ENCODE measurements around the gene TBX21.

Gene TBX21

GRCh38 chr17:47692895-47693730 lies 39.9 kb upstream of the TBX21 start:
- DNase-seq (ENCODE audit: insufficient read length) (no peak), FAIRE-seq (no peak)
- TF ChIP-seq TAF1 (IDR thresholded peaks at IDR 0.05; ENCODE audit: borderline replicate concordance, low read depth, low read length) = no peak
- TF ChIP-seq POLR2AphosphoS5 (IDR thresholded peaks at IDR 0.05; ENCODE audit: low read depth, low read length) = no peak
- TF ChIP-seq POLR2A (IDR thresholded peaks at IDR 0.05; ENCODE audit: low read depth, low read length) = no peak

GRCh38 chr17:47693731-47694580 lies 39.1 kb upstream of the TBX21 start, which contains the start of gene TBKBP1:
TSS of gene TBKBP1 (plus strand) at chr17:47694161. CDS start at chr17:47696113, 1,952 bp downstream.
- TF ChIP-seq TAF1 (IDR thresholded peaks at IDR 0.05; ENCODE audit: borderline replicate concordance, low read depth, low read length) = no peak
- TF ChIP-seq POLR2AphosphoS5 (IDR thresholded peaks at IDR 0.05; ENCODE audit: low read depth, low read length) = no peak
- DNase-seq (ENCODE audit: insufficient read length) = no peak
- no peak for FAIRE-seq

- peak; percentile 69 for FAIRE-seq
- TF ChIP-seq POLR2AphosphoS5 (IDR thresholded peaks at IDR 0.05; ENCODE audit: low read depth, low read length) = no peak
- no peak for TF ChIP-seq TAF1 (IDR thresholded peaks at IDR 0.05; ENCODE audit: borderline replicate concordance, low read depth, low read length)
- no peak for TF ChIP-seq POLR2A (IDR thresholded peaks at IDR 0.05; ENCODE audit: low read depth, low read length)
- no peak for DNase-seq (ENCODE audit: insufficient read length)
Observed at GRCh38 chr17:47694581-47695428, 38.2 kb upstream of the TBX21 start.

GRCh38 chr17:47695429-47696376 lies 37.3 kb upstream of the TBX21 start:
- DNase-seq (ENCODE audit: insufficient read length) = no peak
- TF ChIP-seq POLR2AphosphoS5 (IDR thresholded peaks at IDR 0.05; ENCODE audit: low read depth, low read length) (no peak), POLR2A (IDR thresholded peaks at IDR 0.05; ENCODE audit: low read depth, low read length) (no peak), TAF1 (IDR thresholded peaks at IDR 0.05; ENCODE audit: borderline replicate concordance, low read depth, low read length) (no peak)
- no peak for FAIRE-seq

- FAIRE-seq (no peak), DNase-seq (ENCODE audit: insufficient read length) (no peak)
- TF ChIP-seq POLR2A (IDR thresholded peaks at IDR 0.05; ENCODE audit: low read depth, low read length) = no peak
- no peak for TF ChIP-seq POLR2AphosphoS5 (IDR thresholded peaks at IDR 0.05; ENCODE audit: low read depth, low read length)
- TF ChIP-seq TAF1 (IDR thresholded peaks at IDR 0.05; ENCODE audit: borderline replicate concordance, low read depth, low read length) = no peak
Observed at GRCh38 chr17:47696717-47697642, 36.1 kb upstream of the TBX21 start.

- FAIRE-seq = no peak
- no peak for TF ChIP-seq POLR2AphosphoS5 (IDR thresholded peaks at IDR 0.05; ENCODE audit: low read depth, low read length)
- no peak for TF ChIP-seq TAF1 (IDR thresholded peaks at IDR 0.05; ENCODE audit: borderline replicate concordance, low read depth, low read length)
- no peak for TF ChIP-seq POLR2A (IDR thresholded peaks at IDR 0.05; ENCODE audit: low read depth, low read length)
- no peak for DNase-seq (ENCODE audit: insufficient read length)
Observed at GRCh38 chr17:47697906-47698711, 34.9 kb upstream of the TBX21 start.

- FAIRE-seq (peak; percentile 88), DNase-seq (ENCODE audit: insufficient read length) (peak; percentile 91)
- TF ChIP-seq TAF1 (IDR thresholded peaks at IDR 0.05; ENCODE audit: borderline replicate concordance, low read depth, low read length) (no peak), POLR2A (IDR thresholded peaks at IDR 0.05; ENCODE audit: low read depth, low read length) (no peak), POLR2AphosphoS5 (IDR thresholded peaks at IDR 0.05; ENCODE audit: low read depth, low read length) (no peak)
Observed at GRCh38 chr17:47698749-47699535, 34.1 kb upstream of the TBX21 start.

- FAIRE-seq (no peak), DNase-seq (ENCODE audit: insufficient read length) (no peak)
- TF ChIP-seq POLR2AphosphoS5 (IDR thresholded peaks at IDR 0.05; ENCODE audit: low read depth, low read length) = no peak
- no peak for TF ChIP-seq TAF1 (IDR thresholded peaks at IDR 0.05; ENCODE audit: borderline replicate concordance, low read depth, low read length)
- TF ChIP-seq POLR2A (IDR thresholded peaks at IDR 0.05; ENCODE audit: low read depth, low read length) = no peak
Observed at GRCh38 chr17:47699536-47699840, 33.5 kb upstream of the TBX21 start.

Measured in GM12892 (cell line).